H1 (cell line): ENCODE results near the gene KDM2A. TPM values are rescaled to one million over a fixed set of nuclear protein-coding genes. Genes with fewer than 3 reads are reported as not detected.

Experiments
- BCL11A ChIP-seq, 2 experiments: IDR thresholded peaks; one replicate each; pipeline ENCODE4 v1.6.1; 2011; ENCODE audit warnings: low read depth in 2 of 2, low read length in 2 of 2, mild to moderate bottlenecking in 2 of 2
- CBX5 ChIP-seq: fragments of 300-800, 300-1000 bp; sonication (generic); IDR thresholded peaks from 2 replicates; pipeline ENCODE4 v1.7.1; 2016; ENCODE audit warnings: antibody characterized with exemption, low read length, low read depth
- JUND ChIP-seq: IDR thresholded peaks from 2 replicates; pipeline ENCODE4 v1.6.1; 2011; ENCODE audit warnings: mild to moderate bottlenecking, improper control_type of control experiment, low read length
- RAD21 ChIP-seq, 2 experiments: IDR thresholded peaks in 1 of 2; conservative IDR thresholded peaks in 1 of 2; 2 replicates each; pipeline ENCODE4 v1.6.1; 2011; ENCODE audit warnings: low read depth in 2 of 2, low read length in 2 of 2, improper control_type of control experiment in 1 of 2, inconsistent platforms in 1 of 2, mild to moderate bottlenecking in 1 of 2, moderate library complexity in 1 of 2
- SIN3A ChIP-seq, 2 experiments: IDR thresholded peaks in 1 of 2; conservative IDR thresholded peaks in 1 of 2; 2 replicates each; pipeline ENCODE4 v1.6.1; 2011 to 2012; ENCODE audit warnings: low read length in 2 of 2, improper control_type of control experiment in 1 of 2, low read depth in 1 of 2, mild to moderate bottlenecking in 1 of 2
- TAF1 ChIP-seq: IDR thresholded peaks from 2 replicates; pipeline ENCODE4 v1.6.1; 2011; ENCODE audit warnings: mild to moderate bottlenecking, low read depth, low read length
- polyA plus RNA-seq, 7 experiments: library from polyadenylated mRNA; depleted of rRNA in 3 of 7; stranded (reverse) in 5 of 7; unstranded in 2 of 7; fragments of >200 nt in 5 of 7; fragments of 200-250 nt in 2 of 7; gene quantifications; 1 replicate in 5 of 7; 2 replicates in 1 of 7; 4 replicates in 1 of 7; pipeline versions ENCODE4 v1.2.1 to v1.2.3, GENCODE V29; 2011 to 2013; ENCODE audit warnings: missing spikeins in 2 of 7, mixed read lengths in 2 of 7
- total RNA-seq: library from RNA; stranded (reverse); fragmentation: NEBNext Ultra II Directional; extraction: Animal tissue kit (Norgen Biotek cat#: 25700); gene quantifications from 2 replicates; pipeline ENCODE4 v1.2.1, GENCODE V29; 2021

KDM2A gene
- total and polyA plus RNA-seq, 2 of the 8 experiments (the other 6 are each of a cell fraction or from before 2014, with no cell fraction given), result 55.4 to 66.2 TPM

DNA sequence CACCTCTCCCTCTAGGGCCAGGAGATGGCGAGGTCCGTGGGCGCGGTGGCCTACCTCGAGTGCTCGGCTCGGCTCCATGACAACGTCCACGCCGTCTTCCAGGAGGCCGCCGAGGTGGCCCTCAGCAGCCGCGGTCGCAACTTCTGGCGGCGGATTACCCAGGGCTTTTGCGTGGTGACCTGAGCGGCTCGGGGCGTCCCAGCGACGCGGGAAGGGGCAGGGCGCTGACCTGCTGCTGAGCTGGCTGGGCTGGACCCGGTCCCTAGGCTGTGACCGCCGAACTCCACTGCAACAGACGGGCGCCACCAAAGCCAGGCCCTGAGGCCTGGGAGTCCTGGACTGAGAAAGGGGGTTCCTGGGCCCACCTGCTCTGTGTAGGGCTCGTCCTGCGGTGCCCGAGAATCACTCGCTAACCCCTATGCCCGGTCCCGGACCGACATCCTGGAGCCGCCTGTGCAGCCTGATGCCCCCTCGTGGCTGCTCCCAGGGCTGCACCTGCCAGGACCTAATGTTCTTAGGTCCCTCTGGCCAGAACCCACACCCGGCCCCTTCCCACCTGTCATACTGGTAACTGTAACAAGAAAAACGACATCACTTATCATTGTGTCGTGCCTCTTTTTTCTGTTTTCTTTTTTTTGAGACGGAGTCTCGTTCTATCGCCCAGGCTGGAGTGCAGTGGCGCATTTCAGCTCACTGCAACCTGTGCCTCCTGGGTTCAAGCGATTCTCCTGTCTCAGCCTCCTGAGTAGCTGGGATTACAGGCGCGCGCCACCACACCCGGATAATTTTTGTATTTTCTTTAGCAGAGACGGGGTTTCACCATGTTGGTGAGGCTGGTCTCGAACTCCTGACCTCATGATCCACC, 47.4 kb upstream of the KDM2A start (continued):
- TF ChIP-seq CBX5 (no peak), JUND (no peak), TAF1 (no peak), SIN3A (conservative IDR thresholded peaks at IDR 0.05 in 1 of 2, IDR thresholded peaks at IDR 0.05 in 1 of 2; ENCODE audit: low read depth in 1 of 2, low read length in 2 of 2) (peak; percentile 13 to 85; a peak in 2 of 4 replicates), RAD21 (IDR thresholded peaks at IDR 0.05 in 1 of 2, conservative IDR thresholded peaks at IDR 0.05 in 1 of 2; ENCODE audit: low read depth in 2 of 2, low read length in 2 of 2) (peak; percentile 69 to 73), BCL11A (IDR thresholded peaks at IDR 0.05; ENCODE audit: low read depth in 2 of 2, low read length in 2 of 2) (no peak)
